Liver (tissue), 9 donors: ENCODE data around the gene ELF1. TPM values are rescaled to one million over a fixed set of nuclear protein-coding genes. Genes with fewer than 3 reads are reported as not detected.

Experiments used
- DNase-seq: peaks from one replicate; pipeline ENCODE4 v3.0.0-alpha.2; 2017; ENCODE audit warnings: low spot score
- H3K27ac ChIP-seq, 2 donors: one replicate each; pipeline ENCODE4 v1.7.0; 2013; ENCODE audit warnings: inconsistent platforms in 2 of 2, low read length in 2 of 2, control low read depth in 1 of 2, low read depth in 1 of 2, mild to moderate bottlenecking in 1 of 2
- H3K27me3 ChIP-seq, 4 donors: one replicate each; pipeline versions ENCODE4 v1.6.1 to v1.7.0; 2013; ENCODE audit warnings: low read length in 3 of 4, inconsistent platforms in 1 of 4, mild to moderate bottlenecking in 1 of 4, moderate library complexity in 1 of 4; ENCODE audit not compliant: control insufficient read depth in 4 of 4, insufficient read depth in 4 of 4
- H3K36me3 ChIP-seq, 4 donors: one replicate each; pipeline versions ENCODE4 v1.6.1 to v1.7.0; 2013; ENCODE audit warnings: low read length in 3 of 4, mild to moderate bottlenecking in 3 of 4, low read depth in 1 of 4, moderate library complexity in 1 of 4; ENCODE audit not compliant: control insufficient read depth in 4 of 4, insufficient read depth in 3 of 4
- H3K4me1 ChIP-seq, 4 donors: one replicate each; pipeline versions ENCODE4 v1.6.1 to v1.7.0; 2013; ENCODE audit warnings: low read length in 3 of 4, mild to moderate bottlenecking in 3 of 4, moderate library complexity in 1 of 4; ENCODE audit not compliant: control insufficient read depth in 4 of 4, insufficient read depth in 4 of 4
- H3K4me3 ChIP-seq, 3 donors: one replicate each; pipeline versions ENCODE4 v1.6.1 to v1.7.0; 2013; ENCODE audit warnings: low read length in 3 of 3, control low read depth in 1 of 3, low read depth in 1 of 3, mild to moderate bottlenecking in 1 of 3
- H3K9ac ChIP-seq, 2 donors: one replicate each; pipeline ENCODE4 v1.7.0; 2013; ENCODE audit warnings: low read length in 2 of 2, mild to moderate bottlenecking in 2 of 2, moderate library complexity in 2 of 2, control low read depth in 1 of 2, low read depth in 1 of 2
- H3K9me3 ChIP-seq, 4 donors: one replicate each; pipeline versions ENCODE4 v1.6.1 to v1.7.0; 2013; ENCODE audit warnings: low read length in 3 of 4; ENCODE audit not compliant: control insufficient read depth in 4 of 4
- FOXA1 ChIP-seq: IDR thresholded peaks from 2 replicates; pipeline ENCODE4 v1.6.1; 2016; ENCODE audit warnings: antibody characterized with exemption
- FOXA2 ChIP-seq: IDR thresholded peaks from 2 replicates; pipeline ENCODE4 v1.6.1; 2016; ENCODE audit warnings: antibody characterized with exemption
- GABPA ChIP-seq, 2 donors: IDR thresholded peaks in 1 of 2; conservative IDR thresholded peaks in 1 of 2; 2 replicates each; pipeline ENCODE4 v1.6.1; 2016; ENCODE audit warnings: antibody characterized with exemption in 2 of 2, mild to moderate bottlenecking in 1 of 2, moderate library complexity in 1 of 2
- HNF4G ChIP-seq: IDR thresholded peaks from 2 replicates; pipeline ENCODE4 v1.6.1; 2016; ENCODE audit warnings: antibody characterized with exemption
- JUND ChIP-seq, 2 donors: IDR thresholded peaks; 2 replicates each; pipeline ENCODE4 v1.6.1; 2016; ENCODE audit warnings: antibody characterized with exemption in 2 of 2
- NR2F2 ChIP-seq: IDR thresholded peaks from 2 replicates; pipeline ENCODE4 v1.6.1; 2016; ENCODE audit warnings: antibody characterized with exemption
- RAD21 ChIP-seq, 2 donors: IDR thresholded peaks; 2 replicates each; pipeline ENCODE4 v1.6.1; 2016; ENCODE audit warnings: antibody characterized with exemption in 2 of 2, mild to moderate bottlenecking in 2 of 2
- REST ChIP-seq: IDR thresholded peaks from 2 replicates; pipeline ENCODE4 v1.6.1; 2016; ENCODE audit warnings: antibody characterized with exemption, mild to moderate bottlenecking
- RXRA ChIP-seq, 2 donors: IDR thresholded peaks; 2 replicates each; pipeline ENCODE4 v1.6.1; 2017 to 2018; ENCODE audit warnings: antibody characterized with exemption in 2 of 2, mild to moderate bottlenecking in 1 of 2
- SP1 ChIP-seq: IDR thresholded peaks from 2 replicates; pipeline ENCODE4 v1.6.1; 2018; ENCODE audit warnings: antibody characterized with exemption, mild to moderate bottlenecking
- TAF1 ChIP-seq: conservative IDR thresholded peaks from 2 replicates; pipeline ENCODE4 v1.6.1; 2016; ENCODE audit warnings: antibody characterized with exemption, mild to moderate bottlenecking
- YY1 ChIP-seq: IDR thresholded peaks from 2 replicates; pipeline ENCODE4 v1.6.1; 2016; ENCODE audit warnings: antibody characterized with exemption, mild to moderate bottlenecking
- ZBTB33 ChIP-seq: IDR thresholded peaks from 2 replicates; pipeline ENCODE4 v1.6.1; 2016; ENCODE audit warnings: antibody characterized with exemption
- WGBS: extraction: QIAGEN DNeasy Blood & Tissue Kit; methylation state at CpG from one replicate; pipeline ENCODE4 v1.1.7; 2013; 5-methylcytosine and 5-hydroxymethylcytosine counted together
- polyA plus RNA-seq, 2 donors: library from polyadenylated mRNA; stranded (reverse) in 1 of 2; unstranded in 1 of 2; fragments of 200-250 nt in 1 of 2; fragments of >200 nt in 1 of 2; fragmentation: Nextera tagmentation in 1 of 2; extraction: Ambion mirVana in 1 of 2; gene quantifications; one replicate each; pipeline versions ENCODE4 v1.2.1 to v1.2.3, GENCODE V29; 2013 to 2015
- total RNA-seq, 2 donors: library from RNA; depleted of rRNA; stranded (reverse); fragments of >200 nt; gene quantifications; one replicate each; pipeline ENCODE4 v1.2.3, GENCODE V29; 2014
- donor health status: healthy.
- donor health status: healthy.
- donor health status: healthy.
- donor health status: healthy.
- donor health status: healthy.

ELF1 gene
- total and polyA plus RNA-seq, 4 donors, result 15.3 to 57.2 (median 26.5) TPM

- TF ChIP-seq REST (no peak), SP1 (no peak), ZBTB33 (no peak)
Measured at GRCh38 chr13:40983725-40984667, 35.1 kb downstream of the ELF1 start (continued).

GRCh38 chr13:40983259-40983658 lies 35.9 kb downstream of the ELF1 start:
- H3K27me3 ChIP-seq, result no peaks in the 10 kb centered on the region
- H3K4me3 ChIP-seq, result no peak overlapping the region
- peak overlapping the region in 1 of 2 donors; percentile 66 for H3K9ac ChIP-seq
- 47% methylated on average over 2 of the region's 2 CpGs for WGBS
- no peak for DNase-seq
- H3K9me3 ChIP-seq, result no peaks in the 10 kb centered on the region
- H3K4me1 ChIP-seq, result peaks cover 5 to 35% (median 26%) of the 10 kb centered on the region in 4 donors
- TF ChIP-seq RAD21 (IDR thresholded peaks at IDR 0.05), result no peak
- TF ChIP-seq TAF1, result no peak
- TF ChIP-seq ZBTB33, result no peak
- peak overlapping the region; percentile 69 to 91 for H3K27ac ChIP-seq
- peaks cover 0 to 1% (median 0%) of the 10 kb centered on the region in 4 donors for H3K36me3 ChIP-seq

GRCh38 chr13:40982772-40983171 lies 36.3 kb downstream of the ELF1 start:
- WGBS, result 14% methylated on average over 3 of the region's 3 CpGs
- Histone ChIP-seq H3K27ac (peak overlapping the region; percentile 69 to 91), H3K9ac (peak overlapping the region in 1 of 2 donors; percentile 66)

More at GRCh38 chr13:40982772-40983171, 36.3 kb downstream of the ELF1 start:
- H3K27me3 ChIP-seq, result no peaks in the 10 kb centered on the region
- peaks cover 7 to 35% (median 26%) of the 10 kb centered on the region in 4 donors for H3K4me1 ChIP-seq
- no peak overlapping the region for H3K4me3 ChIP-seq
- DNase-seq, result no peak
- H3K36me3 ChIP-seq, result peaks cover 0 to 1% (median 0%) of the 10 kb centered on the region in 4 donors
- TF ChIP-seq JUND (IDR thresholded peaks at IDR 0.05) (peak in 1 of 2 donors; percentile 13), SP1 (peak; percentile 39), FOXA2 (no peak), HNF4G (no peak), ZBTB33 (no peak), REST (peak; percentile 47), YY1 (peak; percentile 88), RAD21 (IDR thresholded peaks at IDR 0.05) (peak in 1 of 2 donors; percentile 16), NR2F2 (no peak), FOXA1 (no peak), GABPA (IDR thresholded peaks at IDR 0.05 in 1 of 2, conservative IDR thresholded peaks at IDR 0.05 in 1 of 2) (peak in 1 of 2 donors; percentile 25), RXRA (IDR thresholded peaks at IDR 0.05) (no peak)
- no peaks in the 10 kb centered on the region for H3K9me3 ChIP-seq
